ENCODE data around the gene MALRD1.

MALRD1 gene

GRCh38 chr10:19411119-19411518, 362.5 kb downstream of the MALRD1 start:
- no peaks in the 10 kb centered on the region for H4K20me1 ChIP-seq (ENCODE audit: insufficient read depth)
- no peak overlapping the region for H3K27ac ChIP-seq
- no peak overlapping the region for H3K4me2 ChIP-seq
- no peaks in the 10 kb centered on the region for H3K36me3 ChIP-seq (ENCODE audit: insufficient read depth)
- H3K27me3 ChIP-seq (ENCODE audit: insufficient read depth, low read depth): no peaks in the 10 kb centered on the region
- no peaks in the 10 kb centered on the region for H3K79me2 ChIP-seq (ENCODE audit: insufficient read depth, low read depth)
- H3K4me3 ChIP-seq (IDR thresholded peaks at IDR 0.05; ENCODE audit: insufficient read depth, low read depth, low read length): no peak overlapping the region
- TF ChIP-seq CTCF (conservative IDR thresholded peaks at IDR 0.05; ENCODE audit: low read depth, low read length): no peak
- H3K9ac ChIP-seq: no peak overlapping the region
- H2AFZ ChIP-seq (ENCODE audit: low read depth): no peak overlapping the region
- no peaks in the 10 kb centered on the region for H3K4me1 ChIP-seq (ENCODE audit: low read depth, poor library complexity, severe bottlenecking)

- H3K36me3 ChIP-seq (ENCODE audit: insufficient read depth): no peaks in the 10 kb centered on the region
- H3K27me3 ChIP-seq (ENCODE audit: insufficient read depth, low read depth): no peaks in the 10 kb centered on the region
- no peak overlapping the region for H3K9ac ChIP-seq
- no peaks in the 10 kb centered on the region for H3K4me1 ChIP-seq (ENCODE audit: low read depth, poor library complexity, severe bottlenecking)
- no peaks in the 10 kb centered on the region for H3K79me2 ChIP-seq (ENCODE audit: insufficient read depth, low read depth)
- no peak overlapping the region for H3K27ac ChIP-seq
- no peak overlapping the region for H3K4me3 ChIP-seq (IDR thresholded peaks at IDR 0.05; ENCODE audit: insufficient read depth, low read depth, low read length)
- H3K4me2 ChIP-seq: no peak overlapping the region
- no peaks in the 10 kb centered on the region for H4K20me1 ChIP-seq (ENCODE audit: insufficient read depth)
- H2AFZ ChIP-seq (ENCODE audit: low read depth): no peak overlapping the region
- TF ChIP-seq CTCF (conservative IDR thresholded peaks at IDR 0.05; ENCODE audit: low read depth, low read length): peak; percentile 72
Measured at GRCh38 chr10:19412531-19412930, 363.9 kb downstream of the MALRD1 start.

- Histone ChIP-seq H3K27ac (no peak overlapping the region), H3K4me1 (ENCODE audit: low read depth, poor library complexity, severe bottlenecking) (no peaks in the 10 kb centered on the region), H3K4me3 (IDR thresholded peaks at IDR 0.05; ENCODE audit: insufficient read depth, low read depth, low read length) (no peak overlapping the region), H3K36me3 (ENCODE audit: insufficient read depth) (no peaks in the 10 kb centered on the region), H2AFZ (ENCODE audit: low read depth) (no peak overlapping the region), H3K4me2 (no peak overlapping the region), H3K79me2 (ENCODE audit: insufficient read depth, low read depth) (no peaks in the 10 kb centered on the region), H3K27me3 (ENCODE audit: insufficient read depth, low read depth) (no peaks in the 10 kb centered on the region), H3K9ac (no peak overlapping the region), H4K20me1 (ENCODE audit: insufficient read depth) (no peaks in the 10 kb centered on the region)
- TF ChIP-seq CTCF (conservative IDR thresholded peaks at IDR 0.05; ENCODE audit: low read depth, low read length): no peak
Measured at GRCh38 chr10:19416164-19416563, 367.6 kb downstream of the MALRD1 start.

- Histone ChIP-seq H3K27me3 (ENCODE audit: insufficient read depth, low read depth) (no peaks in the 10 kb centered on the region), H4K20me1 (ENCODE audit: insufficient read depth) (no peaks in the 10 kb centered on the region), H3K4me1 (ENCODE audit: low read depth, poor library complexity, severe bottlenecking) (no peaks in the 10 kb centered on the region), H2AFZ (ENCODE audit: low read depth) (no peak overlapping the region), H3K9ac (no peak overlapping the region), H3K36me3 (ENCODE audit: insufficient read depth) (no peaks in the 10 kb centered on the region), H3K4me2 (no peak overlapping the region), H3K27ac (no peak overlapping the region), H3K79me2 (ENCODE audit: insufficient read depth, low read depth) (no peaks in the 10 kb centered on the region), H3K4me3 (IDR thresholded peaks at IDR 0.05; ENCODE audit: insufficient read depth, low read depth, low read length) (no peak overlapping the region)
- TF ChIP-seq CTCF (conservative IDR thresholded peaks at IDR 0.05; ENCODE audit: low read depth, low read length): no peak
Measured at GRCh38 chr10:19417740-19418139, 369.1 kb downstream of the MALRD1 start.

Data from KMS-11 (cell line).